GM21423 (cell line): Measurements from ENCODE around the gene CTPS1.

Experiments used
- ATAC-seq: cut with Tn5 transposase; IDR thresholded peaks from one replicate; pipeline ENCODE4 v1.9.1; 2021; ENCODE audit warnings: mild to moderate bottlenecking, moderate library complexity; ENCODE audit not compliant: unreplicated experiment

The CTPS1 gene

DNA sequence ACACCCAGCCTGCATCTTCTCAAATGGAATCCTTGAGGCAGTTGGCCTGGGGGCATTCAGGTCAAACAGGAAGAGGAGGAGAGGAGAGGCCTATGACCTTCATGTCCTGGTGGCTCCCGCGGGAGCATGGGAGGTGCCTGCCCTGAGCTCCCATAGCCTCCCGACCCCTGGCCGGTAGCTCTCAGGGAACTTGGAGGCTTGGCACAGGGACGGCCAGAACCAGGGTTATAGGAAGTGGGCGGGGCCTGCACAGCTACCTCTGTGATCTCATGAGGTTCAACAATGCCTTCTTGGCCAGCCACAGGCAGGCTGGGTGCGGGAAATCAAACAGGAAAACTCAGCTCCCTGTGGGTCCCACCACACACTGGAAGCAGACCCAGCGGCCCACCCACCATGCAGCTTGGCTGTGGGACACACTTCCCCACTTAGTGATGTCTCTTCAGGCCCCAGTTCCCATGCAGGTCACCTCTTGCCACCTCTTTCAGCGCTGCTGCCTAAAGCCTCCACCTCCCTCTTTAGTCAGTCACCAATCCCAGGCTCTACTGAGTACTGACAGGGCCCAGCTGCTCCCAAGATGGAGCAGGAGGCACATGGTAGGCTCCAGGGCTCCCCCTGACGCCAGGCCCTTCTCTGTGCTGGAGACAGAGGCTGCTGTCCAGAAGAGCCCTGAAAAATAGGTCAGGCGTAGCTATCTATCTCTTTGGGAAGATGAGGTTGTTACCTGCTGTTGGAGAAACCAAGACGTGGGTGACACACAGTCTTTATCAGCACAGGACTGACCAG, 42.2 kb downstream of the CTPS1 start, which contains the start of gene SLFNL1:
TSS of gene SLFNL1 (minus strand) at position 200 of the 783 bp plus-strand sequence. CDS start 1,065 bp downstream, outside the sequence.
- no peak for ATAC-seq

DNA sequence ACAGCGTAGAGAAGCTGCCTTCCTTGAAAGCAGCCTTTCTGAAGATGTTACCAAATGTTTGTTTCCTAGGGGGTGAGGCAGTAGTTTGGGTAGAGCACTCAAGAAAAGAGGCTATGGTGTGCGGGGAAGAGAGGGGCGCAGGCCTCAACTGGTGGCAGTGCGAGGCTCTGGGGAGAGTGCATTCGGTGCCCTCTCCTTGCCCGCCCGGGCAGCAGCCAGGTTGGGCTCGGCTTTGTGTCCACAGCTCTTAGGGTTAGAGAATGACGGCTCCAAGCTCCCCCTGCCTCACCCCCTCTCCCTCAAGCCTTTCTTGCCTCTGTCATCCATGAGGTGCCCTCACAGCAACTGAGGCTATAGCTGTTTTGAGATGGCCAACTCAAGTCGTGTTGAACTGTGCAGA, 42.9 kb downstream of the CTPS1 start:
- no peak for ATAC-seq

DNA sequence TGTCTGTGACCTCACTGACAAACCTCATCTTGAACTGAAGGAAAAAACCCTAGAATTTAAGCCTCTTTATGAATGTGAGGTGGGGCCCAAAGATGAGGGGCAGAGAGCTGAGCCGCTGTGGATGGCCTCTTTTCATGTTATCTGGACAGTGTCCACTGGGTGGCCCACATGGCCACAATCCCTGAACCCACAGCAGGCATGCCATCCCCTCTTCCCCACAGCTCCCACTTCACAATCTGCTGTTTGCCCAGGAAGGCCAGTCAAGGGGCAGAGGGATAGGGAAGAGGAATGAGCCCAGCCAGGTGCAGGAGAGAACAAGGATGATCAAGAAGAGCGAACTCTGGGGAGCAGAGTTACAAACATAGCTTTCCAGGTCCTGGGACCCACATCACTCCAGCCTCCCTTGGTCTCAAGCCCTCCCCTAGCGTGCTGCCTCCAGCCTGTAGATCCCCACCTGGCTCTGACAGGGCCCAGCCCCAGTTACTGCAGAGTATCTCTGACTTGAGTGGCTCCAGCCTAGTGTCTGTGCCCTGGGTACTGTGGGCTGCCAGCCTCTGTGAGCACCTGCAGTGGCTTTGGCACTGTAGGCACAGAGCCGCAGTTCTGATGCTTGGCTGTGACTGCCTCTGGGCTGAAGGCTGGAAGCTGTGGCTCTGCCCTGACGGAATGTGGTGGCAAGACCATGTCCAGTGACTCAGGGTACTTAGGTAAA, 43.9 kb downstream of the CTPS1 start:
- ATAC-seq = no peak

DNA sequence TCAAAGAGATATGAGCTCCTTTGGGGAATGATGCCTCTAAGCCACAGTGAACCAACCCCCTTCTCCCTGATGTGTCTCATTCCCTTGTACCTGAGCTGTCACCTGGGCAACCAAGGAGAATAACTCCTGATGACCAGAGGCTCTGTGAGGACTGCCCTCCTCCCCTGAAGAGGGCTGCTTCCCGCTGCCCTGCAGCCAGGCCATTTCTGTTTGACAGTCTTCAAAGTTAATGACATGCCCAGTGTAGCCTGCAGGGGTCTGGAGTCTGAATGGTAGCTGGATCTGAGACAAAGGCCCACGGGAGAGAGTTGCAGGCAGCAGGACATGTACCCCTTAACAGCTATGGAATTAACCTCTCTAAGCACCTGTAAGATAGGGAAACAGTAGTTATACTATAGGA, 45.5 kb downstream of the CTPS1 start:
- no peak for ATAC-seq

DNA sequence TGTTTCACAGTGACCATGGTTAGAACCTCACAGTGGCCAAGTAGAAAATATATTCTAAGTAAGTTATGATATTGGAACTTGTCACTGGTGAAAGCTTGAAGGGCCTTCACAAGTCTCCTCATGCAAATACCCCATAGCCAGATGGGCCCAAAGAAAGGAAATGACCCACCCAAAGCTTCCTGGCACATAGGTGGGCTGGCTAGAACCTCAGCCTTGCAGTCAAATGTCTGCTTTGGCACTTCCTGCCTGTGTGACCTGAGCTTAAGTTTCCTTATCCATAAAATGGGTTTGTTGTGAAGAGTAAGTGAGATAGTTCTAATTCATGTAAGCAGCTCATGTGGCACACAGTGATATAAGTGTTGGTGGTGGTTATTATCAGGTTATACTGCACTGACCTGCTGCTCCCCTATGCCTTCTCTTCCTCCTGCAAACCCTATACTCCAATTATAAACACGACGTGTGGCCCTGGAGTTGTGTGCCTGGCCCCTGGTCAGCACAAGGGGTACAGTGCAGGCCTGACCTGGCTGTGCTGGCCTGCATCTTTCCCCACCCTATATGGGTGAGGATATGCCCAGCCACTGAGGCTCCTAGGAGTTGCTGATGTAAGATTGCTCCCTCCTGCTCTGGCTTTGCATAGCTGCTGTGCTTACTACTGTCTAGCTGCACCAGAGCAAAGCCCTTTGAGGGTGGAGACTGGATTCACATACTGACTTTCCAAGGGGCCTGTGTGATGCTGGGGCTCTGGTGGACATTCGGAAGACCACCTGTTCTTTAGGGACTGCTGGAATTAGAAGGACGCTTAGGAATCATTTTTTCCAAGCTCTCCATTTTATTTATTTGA, 46.7 kb downstream of the CTPS1 start:
- ATAC-seq = no peak

DNA sequence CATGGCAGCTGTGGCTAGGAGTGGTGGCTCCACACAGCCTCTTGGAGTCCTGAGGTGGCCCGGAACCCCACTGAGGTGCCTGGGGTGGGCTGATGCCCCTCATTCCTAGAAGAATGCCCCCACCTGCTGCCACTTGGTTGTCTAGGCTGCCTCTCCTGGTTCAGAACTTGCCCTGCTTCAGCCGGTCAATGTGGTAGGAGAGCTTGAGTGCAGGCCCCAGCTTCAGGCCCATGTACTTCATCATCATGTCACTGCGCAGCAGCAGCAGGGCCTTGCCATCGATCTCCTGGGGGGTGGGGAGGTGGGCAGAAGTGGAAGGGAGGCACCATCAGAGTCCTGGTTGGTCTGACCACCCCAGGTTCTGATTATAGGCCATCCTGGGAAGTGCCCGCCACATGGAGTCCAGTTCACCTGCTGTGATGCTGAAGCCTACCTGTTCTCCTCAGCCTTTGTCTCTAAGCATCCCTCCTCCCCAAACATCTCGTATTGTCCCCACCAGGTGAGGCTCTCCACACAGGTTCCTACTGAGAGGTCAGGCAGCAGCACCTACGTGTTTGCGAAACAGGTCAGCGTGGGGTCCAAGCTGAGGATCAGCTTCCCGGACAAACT, 48.6 kb downstream of the CTPS1 start:
- no peak for ATAC-seq

DNA sequence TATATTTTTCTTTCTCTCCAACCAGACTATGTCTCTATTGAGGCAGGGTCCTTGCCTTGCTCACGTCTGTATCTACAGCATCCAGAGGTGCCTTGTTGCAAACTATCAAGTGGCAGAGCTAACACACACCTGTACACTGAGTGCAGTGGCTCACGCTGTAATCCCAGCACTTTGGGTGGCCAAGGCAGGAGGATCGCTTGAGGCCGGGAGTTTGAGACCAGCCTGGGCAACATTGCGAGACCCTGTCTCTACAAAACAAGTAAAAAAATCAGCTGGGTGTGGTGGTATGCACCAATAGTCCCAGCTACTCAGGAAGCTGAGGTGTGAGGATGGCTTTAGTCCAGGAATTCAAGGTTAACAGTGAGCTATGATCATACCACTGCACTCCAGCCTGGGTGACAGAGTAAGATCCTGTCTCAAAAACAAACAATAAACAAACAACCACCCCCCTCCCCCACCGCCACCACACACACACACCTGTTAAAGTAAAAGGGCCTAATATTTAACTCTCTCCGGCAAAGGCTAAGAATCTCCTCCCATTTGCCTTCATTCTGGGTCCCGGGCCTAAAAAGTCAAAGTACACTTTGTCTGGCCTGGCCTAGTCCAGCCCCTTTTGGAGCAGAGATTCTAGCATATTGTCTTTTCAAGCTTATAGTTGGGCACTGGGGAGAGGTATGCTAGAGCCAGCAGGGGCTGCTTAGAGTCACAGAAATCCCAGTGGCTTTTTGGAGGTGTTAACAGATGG, 51.5 kb downstream of the CTPS1 start:
- no peak for ATAC-seq

DNA sequence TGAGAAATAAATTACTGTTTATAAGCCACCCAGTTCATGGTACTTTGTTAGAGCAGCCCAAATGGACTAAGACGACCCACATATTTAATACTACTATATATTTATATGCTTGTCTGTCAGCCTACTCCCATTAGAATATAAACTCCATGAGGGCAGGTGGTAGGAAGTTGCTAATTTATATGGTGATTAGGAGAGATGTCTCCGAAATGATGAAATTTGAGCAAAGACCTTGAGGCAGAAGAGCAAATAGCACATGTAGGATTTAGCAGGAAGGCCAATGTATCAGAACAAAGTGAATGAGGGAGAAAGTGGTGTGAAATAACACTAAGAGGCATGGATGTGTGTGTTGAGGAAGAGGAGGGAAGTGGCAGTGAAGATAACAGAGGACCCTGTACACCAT, 52.7 kb downstream of the CTPS1 start:
- no peak for ATAC-seq

DNA sequence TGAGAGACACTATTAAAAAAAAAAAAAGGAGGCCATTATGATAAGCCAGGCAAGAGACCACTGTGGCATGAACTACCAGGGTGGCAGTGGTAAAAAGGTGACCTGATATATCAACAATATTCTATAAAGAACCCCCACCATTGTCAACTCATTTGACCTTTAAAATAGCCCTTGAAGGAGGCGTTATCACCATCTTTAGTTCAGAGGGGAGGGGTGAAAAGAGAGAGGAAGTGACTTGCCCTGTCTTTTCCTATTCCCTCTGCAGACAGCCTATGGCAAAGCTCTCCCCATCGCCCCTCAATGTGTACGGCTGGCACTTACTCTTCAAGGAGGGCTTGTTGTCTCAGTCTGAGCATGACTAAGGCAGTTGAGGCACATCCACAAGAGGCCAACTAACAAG, 53.8 kb downstream of the CTPS1 start:
- no peak for ATAC-seq

DNA sequence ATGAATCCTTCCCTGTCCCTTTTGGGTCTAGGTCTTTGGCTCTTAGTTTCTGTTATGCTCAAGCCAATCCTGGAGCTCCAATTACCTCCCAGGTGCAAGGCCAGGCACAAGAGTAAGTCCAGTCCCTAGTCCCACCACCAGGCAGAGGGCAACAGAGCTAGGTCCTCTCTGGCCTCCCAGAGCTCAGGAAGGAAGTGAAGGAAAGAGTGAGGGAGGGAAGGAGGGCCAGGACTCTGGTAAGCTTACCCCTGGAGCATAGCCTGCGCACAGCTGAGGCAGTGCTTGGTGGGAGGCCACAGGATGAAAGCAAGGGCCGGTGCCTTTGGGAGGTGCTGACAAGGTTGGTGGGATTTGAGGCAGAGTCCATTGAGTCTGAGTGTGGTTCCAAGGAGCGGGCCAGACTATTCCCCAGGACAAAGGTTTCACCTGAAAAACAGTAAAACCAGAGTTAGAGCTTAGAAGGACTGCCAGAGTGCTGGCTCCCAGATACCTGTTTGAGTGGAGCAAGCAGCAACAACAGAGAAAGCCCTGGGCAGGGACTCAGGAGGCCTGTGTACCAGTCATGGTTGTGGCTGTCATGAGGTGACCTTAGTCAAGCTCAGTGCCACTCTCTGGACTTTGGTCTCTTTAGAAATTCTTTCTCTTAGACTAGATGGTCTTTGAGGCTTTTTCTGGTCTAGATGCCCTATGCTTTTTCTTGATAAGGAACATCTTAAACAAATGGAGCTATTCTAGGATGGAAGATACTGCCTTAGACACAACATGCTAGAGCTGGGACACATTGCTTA, 57.8 kb downstream of the CTPS1 start:
- no peak for ATAC-seq

DNA sequence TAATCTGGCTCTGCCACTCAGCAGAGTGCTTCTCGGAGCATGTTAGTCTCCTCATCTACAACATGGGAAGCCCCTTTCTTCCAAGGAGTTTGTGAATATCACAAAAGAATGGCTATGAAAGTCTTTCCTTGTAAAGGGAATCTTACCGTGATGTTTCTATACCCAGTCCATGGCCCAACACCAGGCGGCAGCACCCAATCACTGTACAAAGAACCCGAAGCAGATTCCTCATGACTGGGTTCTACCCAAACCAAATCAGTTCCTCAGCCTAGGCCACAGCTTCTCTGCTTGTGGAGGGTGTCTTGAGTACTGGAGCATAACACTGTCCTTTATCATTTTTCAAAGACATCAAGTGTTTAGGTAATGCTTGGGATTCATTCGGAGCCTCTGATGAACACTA, 58.6 kb downstream of the CTPS1 start:
- no peak for ATAC-seq

DNA sequence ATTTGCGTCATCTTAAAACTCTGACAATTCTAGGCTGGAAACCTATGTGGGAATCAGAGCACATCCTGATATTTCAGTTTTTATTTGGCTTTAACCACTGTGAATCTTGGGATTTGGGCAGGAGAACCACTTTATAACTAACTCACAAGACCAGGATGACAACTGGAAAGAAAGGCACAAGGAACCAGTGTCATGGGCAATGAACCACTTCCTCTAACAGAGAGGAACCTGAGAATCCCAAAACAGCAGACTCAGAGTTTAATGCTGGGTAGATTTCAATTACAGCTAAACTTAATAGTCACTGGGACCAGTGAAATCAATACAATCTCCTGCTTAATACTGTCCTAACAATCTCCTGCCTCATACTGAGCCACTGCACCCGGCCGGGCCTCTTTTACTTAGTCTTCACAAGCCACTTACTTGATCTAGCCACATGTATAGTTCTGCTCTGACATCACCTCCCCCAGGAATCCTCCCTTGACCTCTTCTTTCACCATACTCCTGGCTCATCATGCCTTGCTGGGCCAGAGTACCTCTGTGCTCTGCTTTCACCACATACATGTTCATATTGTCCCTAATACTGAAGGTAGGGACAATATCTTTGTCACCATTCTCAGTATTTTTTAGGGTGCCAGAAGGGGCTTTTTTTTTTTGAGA, 62.2 kb downstream of the CTPS1 start:
- ATAC-seq = no peak

DNA sequence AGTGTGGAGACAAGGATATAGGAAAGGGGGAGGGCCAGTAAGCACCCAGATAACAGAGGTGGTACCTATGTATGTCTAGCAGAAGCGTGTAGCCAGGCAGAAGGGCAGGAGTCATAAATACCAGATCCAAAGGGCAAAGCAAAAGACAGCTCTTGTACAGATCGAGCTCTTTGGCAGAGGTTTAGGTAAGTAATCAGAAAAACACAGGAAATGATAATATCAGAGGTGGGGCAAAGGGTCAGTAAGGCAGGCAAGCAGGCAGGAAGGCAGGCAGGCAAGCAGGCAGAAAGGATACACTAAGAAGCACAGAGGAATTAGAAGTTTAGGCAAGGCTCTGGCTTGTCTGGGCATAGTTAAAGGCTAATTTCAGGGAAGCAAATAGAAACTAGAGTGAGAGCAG, 64.7 kb downstream of the CTPS1 start:
- ATAC-seq = no peak

DNA sequence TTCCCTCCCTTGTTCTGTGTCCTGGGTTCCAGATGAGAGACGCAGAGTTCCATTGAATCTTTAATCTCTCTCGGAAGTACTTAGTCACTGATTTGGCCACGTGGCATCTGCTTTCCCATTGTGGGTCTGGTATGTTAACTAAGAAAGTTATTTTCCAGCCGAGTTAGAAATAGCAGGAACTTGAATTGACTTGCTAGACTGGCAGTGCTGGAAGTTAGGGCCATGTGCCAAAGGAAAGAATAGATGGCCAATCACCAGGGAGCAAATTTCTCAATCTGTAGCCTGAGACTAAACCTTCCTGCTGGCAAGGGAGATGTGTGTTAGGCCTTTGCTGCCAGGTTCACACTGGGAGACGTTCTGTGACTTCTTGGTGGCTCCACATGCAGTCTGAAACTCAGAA, 66.2 kb downstream of the CTPS1 start:
- no peak for ATAC-seq

DNA sequence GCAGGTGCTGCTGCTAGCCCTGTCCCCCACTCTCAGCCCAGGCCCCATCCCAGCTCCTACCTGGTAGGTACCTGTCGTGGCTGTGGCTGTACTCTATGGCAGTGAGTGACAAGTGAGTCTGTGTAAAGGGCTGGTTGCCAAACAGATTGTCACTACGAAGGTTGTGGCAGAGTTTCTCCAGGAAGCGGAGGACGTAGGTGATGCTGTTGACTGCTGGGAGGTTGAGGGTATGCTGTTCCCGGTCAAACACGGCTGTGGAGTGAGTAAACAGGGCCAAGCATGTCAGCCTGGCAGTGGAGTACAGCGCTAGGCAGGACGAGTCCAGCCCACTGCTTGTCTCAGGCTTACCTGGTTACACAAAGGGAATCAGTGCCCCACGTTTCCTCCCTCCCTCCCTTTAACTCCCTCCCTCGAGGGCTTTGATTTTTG, 66.9 kb downstream of the CTPS1 start:
- ATAC-seq = no peak

DNA sequence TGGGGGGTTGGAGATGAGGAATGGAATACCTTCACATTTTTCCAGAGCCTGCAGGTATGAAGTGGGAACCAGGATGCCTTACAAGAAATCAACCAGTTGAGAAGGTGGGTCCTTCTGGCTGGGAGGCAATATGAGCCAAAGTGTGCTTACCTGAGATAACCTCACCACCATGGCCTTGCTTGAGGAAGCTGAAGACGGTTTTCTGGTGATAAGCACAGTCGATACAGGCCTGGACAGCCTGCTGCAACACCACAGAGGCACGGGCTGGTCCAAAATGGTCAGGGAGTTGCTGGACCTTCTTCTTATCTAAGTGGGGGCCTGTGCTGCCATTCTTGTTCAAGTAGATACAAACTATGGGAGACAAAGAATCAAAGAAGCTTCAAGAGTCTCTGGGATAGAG, 69.0 kb downstream of the CTPS1 start:
- ATAC-seq = no peak

DNA sequence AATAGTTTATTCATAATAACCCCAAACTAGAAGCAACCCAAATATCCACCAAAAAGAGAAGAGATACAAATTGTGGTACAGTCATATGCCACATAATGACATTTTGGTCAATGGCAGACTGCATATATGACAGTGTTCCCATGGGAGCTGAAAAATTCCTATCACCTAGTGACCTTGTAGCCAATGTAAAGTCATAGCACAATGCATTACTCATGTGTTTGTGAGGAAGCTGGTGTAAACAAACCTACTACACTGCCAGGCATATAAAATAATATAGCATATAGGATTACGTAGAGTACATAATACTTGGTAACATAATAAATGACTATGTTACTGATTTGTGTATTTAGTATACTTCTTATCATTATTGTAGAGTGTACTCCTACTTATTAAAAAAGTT, 71.5 kb downstream of the CTPS1 start:
- ATAC-seq = no peak

DNA sequence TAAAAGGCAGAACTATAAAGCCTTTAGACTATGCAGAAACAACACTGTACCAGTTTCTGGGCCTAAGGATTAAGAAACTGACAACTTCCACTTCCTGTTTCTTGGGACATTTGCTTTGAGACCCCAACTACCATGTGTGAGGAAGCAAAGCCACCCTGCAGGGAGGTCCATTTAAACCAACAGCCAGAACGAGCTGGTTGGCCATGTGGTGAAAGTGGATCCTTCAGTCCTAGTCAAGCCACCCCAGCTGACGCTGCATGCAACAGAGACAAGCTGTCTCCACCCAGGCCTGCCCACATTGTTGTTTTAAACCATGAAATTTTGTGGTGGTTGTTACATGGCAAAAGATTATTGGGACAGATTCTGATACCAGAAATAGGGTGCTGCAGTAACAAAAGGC, 73.8 kb downstream of the CTPS1 start:
- no peak for ATAC-seq

DNA sequence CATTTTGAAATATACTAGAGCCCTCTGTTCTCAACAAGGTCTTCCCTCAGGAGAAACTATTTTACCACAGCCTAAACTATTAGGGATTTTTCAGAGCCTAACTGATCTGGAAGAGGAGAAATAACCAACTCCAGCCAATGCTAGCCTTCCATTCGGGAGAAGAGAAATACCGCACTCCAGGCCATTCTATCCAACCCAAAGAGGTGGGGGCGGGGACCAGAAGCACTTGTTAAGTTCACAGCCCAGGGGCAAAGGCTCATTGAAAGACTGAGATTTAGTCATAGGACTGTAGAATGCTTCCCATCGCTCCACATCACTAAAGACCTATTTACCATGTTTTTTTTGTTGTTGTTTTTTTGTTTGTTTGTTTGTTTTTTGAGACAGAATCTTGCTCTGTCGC, 77.4 kb downstream of the CTPS1 start:
- no peak for ATAC-seq
